ENCODE measurements around the gene OCA2.
"Not testable (repeated sequence)": the region's sequence is repeated elsewhere in the genome, so short reads cannot be mapped to it uniquely, and the experiment has no call there.

Gene OCA2

GRCh38 chr15:28098766-28099554 is at the start of gene OCA2:
Gene OCA2 (minus strand): TSS chr15:28099315. CDS start chr15:28081874, 17,441 bp downstream.
- in situ Hi-C loops (cut with HindIII; ENCODE audit: low sequenced_read_pairs), result no loop called here

GRCh38 chr15:28147801-28148200 is 48.7 kb upstream of the OCA2 start:
- in situ Hi-C loops (cut with HindIII; ENCODE audit: low sequenced_read_pairs), result no loop called here

- in situ Hi-C loops (cut with HindIII; ENCODE audit: low sequenced_read_pairs), result not testable (repeated sequence)
These were observed 46.3 kb upstream of the OCA2 start for GRCh38 chr15:28145419-28145818.

GRCh38 chr15:28140062-28140461 is 40.9 kb upstream of the OCA2 start:
- in situ Hi-C loops (cut with HindIII; ENCODE audit: low sequenced_read_pairs), result no loop called here

GRCh38 chr15:28137408-28138039 is 38.4 kb upstream of the OCA2 start:
- in situ Hi-C loops (cut with HindIII; ENCODE audit: low sequenced_read_pairs), result not testable (repeated sequence)

GRCh38 chr15:28136236-28136904 is 37.3 kb upstream of the OCA2 start:
- in situ Hi-C loops (cut with HindIII; ENCODE audit: low sequenced_read_pairs), result not testable (repeated sequence)

GRCh38 chr15:28133281-28133680 is 34.2 kb upstream of the OCA2 start:
- in situ Hi-C loops (cut with HindIII; ENCODE audit: low sequenced_read_pairs), result no loop called here

- in situ Hi-C loops (cut with HindIII; ENCODE audit: low sequenced_read_pairs), result no loop called here
These were observed 33.6 kb upstream of the OCA2 start for GRCh38 chr15:28132524-28133275.

- in situ Hi-C loops (cut with HindIII; ENCODE audit: low sequenced_read_pairs), result no loop called here
These were observed 32.8 kb upstream of the OCA2 start for GRCh38 chr15:28131946-28132345.

- in situ Hi-C loops (cut with HindIII; ENCODE audit: low sequenced_read_pairs), result no loop called here
These were observed 32.3 kb upstream of the OCA2 start for GRCh38 chr15:28131400-28131799.

- in situ Hi-C loops (cut with HindIII; ENCODE audit: low sequenced_read_pairs), result no loop called here
These were observed 31.5 kb upstream of the OCA2 start for GRCh38 chr15:28130651-28131050.

- in situ Hi-C loops (cut with HindIII; ENCODE audit: low sequenced_read_pairs), result no loop called here
These were observed 30.2 kb upstream of the OCA2 start for GRCh38 chr15:28129231-28129848.

GRCh38 chr15:28128031-28128430 is 28.9 kb upstream of the OCA2 start:
- in situ Hi-C loops (cut with HindIII; ENCODE audit: low sequenced_read_pairs), result no loop called here

- in situ Hi-C loops (cut with HindIII; ENCODE audit: low sequenced_read_pairs), result no loop called here
These were observed 27.9 kb upstream of the OCA2 start for GRCh38 chr15:28127036-28127435.

GRCh38 chr15:28125673-28126651 is 26.8 kb upstream of the OCA2 start:
- in situ Hi-C loops (cut with HindIII; ENCODE audit: low sequenced_read_pairs), result no loop called here

GRCh38 chr15:28124841-28125240 is 25.7 kb upstream of the OCA2 start:
- in situ Hi-C loops (cut with HindIII; ENCODE audit: low sequenced_read_pairs), result no loop called here

GRCh38 chr15:28123408-28124023 is 24.4 kb upstream of the OCA2 start:
- in situ Hi-C loops (cut with HindIII; ENCODE audit: low sequenced_read_pairs), result no loop called here

GRCh38 chr15:28122038-28122949 is 23.2 kb upstream of the OCA2 start:
- in situ Hi-C loops (cut with HindIII; ENCODE audit: low sequenced_read_pairs), result no loop called here

Data from DLD1 (cell line).